T-cell (primary cell): ENCODE measurements around the gene AREG. TPM values are rescaled to one million over a fixed set of nuclear protein-coding genes. Genes with fewer than 3 reads are reported as not detected.

ENCODE experiments used
- ATAC-seq, 4 experiments: fragments of 200-7000 bp in 3 of 4; fragments of 150-1000 bp in 1 of 4; cut with Tn5 transposase; replicated peaks in 1 of 4; 1 replicate in 3 of 4; 2 replicates in 1 of 4; pipeline ENCODE4 v1.10.0; 2021; ENCODE audit warnings: moderate library complexity in 3 of 4, mild to moderate bottlenecking in 2 of 4, moderate number of reproducible peaks in 1 of 4
- CTCF ChIA-PET, 2 donors: fragments of 300-600 bp; sonication (Branson Sonifier 250); formaldehyde crosslinking; loops; one replicate each; lab custom pipeline; 2022; ENCODE audit warnings: antibody characterized with exemption in 2 of 2; lab: Charles Lee
- POLR2A ChIA-PET, 2 donors: fragments of 300-600 bp; sonication (Branson Sonifier 250); formaldehyde crosslinking; loops; one replicate each; lab custom pipeline; 2022; ENCODE audit warnings: antibody characterized with exemption in 2 of 2; lab: Charles Lee
- DNase-seq, 35 experiments: peaks; one replicate each; pipeline versions ENCODE4 v3.0.0 to v3.0.0-alpha.2; 2013 to 2023
- H3K27ac ChIP-seq: one replicate; pipeline ENCODE4 v1.5.1; 2013; ENCODE audit warnings: low read length
- H3K27me3 ChIP-seq, 2 experiments: replicated peaks in 1 of 2; 1 replicate in 1 of 2; 2 replicates in 1 of 2; pipeline versions ENCODE4 v1.6.1 to v1.7.0; 2013; ENCODE audit warnings: low read length in 1 of 2, mixed read lengths in 1 of 2; ENCODE audit not compliant: control insufficient read depth in 2 of 2, insufficient read depth in 2 of 2; ENCODE audit errors: extremely low read depth in 1 of 2
- H3K36me3 ChIP-seq, 2 donors: 1 replicate in 1 of 2; 2 replicates in 1 of 2; pipeline versions ENCODE4 v1.6.1 to v1.7.0; 2013; ENCODE audit warnings: low read length in 1 of 2; ENCODE audit not compliant: control insufficient read depth in 2 of 2, insufficient read depth in 1 of 2; ENCODE audit errors: extremely low read depth in 1 of 2
- H3K4me1 ChIP-seq, 2 experiments: 1 replicate in 1 of 2; 2 replicates in 1 of 2; pipeline versions ENCODE4 v1.6.1 to v1.7.0; 2013; ENCODE audit warnings: low read length in 2 of 2, mixed read lengths in 1 of 2; ENCODE audit not compliant: insufficient read depth in 2 of 2, control insufficient read depth in 1 of 2; ENCODE audit errors: extremely low read depth in 1 of 2
- H3K4me3 ChIP-seq, 2 donors: 1 replicate in 1 of 2; 2 replicates in 1 of 2; pipeline versions ENCODE4 v1.5.1 to v1.7.0; 2013; ENCODE audit warnings: mild to moderate bottlenecking in 2 of 2, low read length in 1 of 2, moderate library complexity in 1 of 2; ENCODE audit not compliant: control insufficient read depth in 1 of 2; ENCODE audit errors: extremely low read depth in 1 of 2
- H3K9me3 ChIP-seq: 2 replicates; pipeline ENCODE4 v1.7.0; 2013
- H3K27ac Mint-ChIP-seq, 2 donors: one replicate each; pipeline ENCODE4 v1.8.0; 2020 to 2021; ENCODE audit warnings: mild to moderate bottlenecking in 2 of 2, mixed read lengths in 2 of 2
- H3K27me3 Mint-ChIP-seq, 2 donors: one replicate each; pipeline ENCODE4 v1.8.0; 2021 to 2022; ENCODE audit warnings: mixed read lengths in 2 of 2
- H3K36me3 Mint-ChIP-seq: one replicate; pipeline ENCODE4 v1.8.0; 2021; ENCODE audit warnings: mixed read lengths
- H3K4me1 Mint-ChIP-seq, 3 donors: one replicate each; pipeline ENCODE4 v1.8.0; 2020 to 2022; ENCODE audit warnings: mixed read lengths in 3 of 3, mild to moderate bottlenecking in 1 of 3
- H3K4me3 Mint-ChIP-seq, 3 donors: one replicate each; pipeline ENCODE4 v1.8.0; 2020 to 2022; ENCODE audit warnings: mild to moderate bottlenecking in 3 of 3, mixed read lengths in 3 of 3, moderate library complexity in 3 of 3
- H3K9me3 Mint-ChIP-seq, 3 donors: one replicate each; pipeline ENCODE4 v1.8.0; 2020 to 2022; ENCODE audit warnings: mixed read lengths in 3 of 3
- WGBS: methylation state at CpG from one replicate; pipeline ENCODE4 v1.1.5; 2013; ENCODE audit warnings: missing lambda C conversion rate; ENCODE audit not compliant: insufficient coverage; 5-methylcytosine and 5-hydroxymethylcytosine counted together
- total RNA-seq, 35 experiments: library from RNA in 6 of 35; stranded (reverse) in 6 of 35; fragments of 120-200 nt in 1 of 35; gene quantifications; one replicate each; pipeline versions ENCODE4 v1.2.1 to v1.2.4 and lab custom pipeline; 2013 to 2026

AREG gene
- total RNA-seq, 5 donors from 2014 or later (not counting 1 experiment from before 2014, with no cell fraction given), result 0.54 to 29.4 (median 1.1) TPM

GRCh38 chr4:74486905-74487304 lies 42.0 kb downstream of the AREG start:
- Histone ChIP-seq H3K27ac (no peak overlapping the region), H3K4me1 (no peaks in the 10 kb centered on the region), H3K27me3 (peaks cover 0 to 3% of the 10 kb centered on the region in 2 experiments), H3K4me3 (no peak overlapping the region), H3K9me3 (no peaks in the 10 kb centered on the region), H3K36me3 (no peaks in the 10 kb centered on the region)
- H3K9me3 Mint-ChIP-seq, result no peaks in the 10 kb centered on the region
- H3K4me3 Mint-ChIP-seq, result no peak overlapping the region
- DNase-seq (no peak), ATAC-seq (no peak)
- peaks cover 5 to 6% of the 10 kb centered on the region in 2 donors for H3K27me3 Mint-ChIP-seq
- H3K36me3 Mint-ChIP-seq, result no peaks in the 10 kb centered on the region
- WGBS, result 80% methylated on average over 1 of the region's 2 CpGs
- no peak overlapping the region for H3K27ac Mint-ChIP-seq
- CTCF ChIA-PET, result no interaction called here
- POLR2A ChIA-PET, result no interaction called here
- no peaks in the 10 kb centered on the region for H3K4me1 Mint-ChIP-seq

- Histone ChIP-seq H3K36me3 (no peaks in the 10 kb centered on the region), H3K27me3 (peaks cover 0 to 2% of the 10 kb centered on the region in 2 experiments), H3K27ac (no peak overlapping the region), H3K9me3 (no peaks in the 10 kb centered on the region), H3K4me1 (no peaks in the 10 kb centered on the region), H3K4me3 (no peak overlapping the region)
- H3K9me3 Mint-ChIP-seq, result peaks cover 0 to 1% (median 0%) of the 10 kb centered on the region in 3 donors
- DNase-seq (no peak), ATAC-seq (no peak)
- no CpG with 5 or more reads among the region's 1 CpG for WGBS
- H3K4me3 Mint-ChIP-seq, result no peak overlapping the region
- POLR2A ChIA-PET, result interaction anchor here in 1 of 2 donors (0.6 kb wide), 1 partner anchor 40 kb away, joined by 3 read pairs; no protein-coding TSS in a partner anchor
- H3K27me3 Mint-ChIP-seq, result peaks cover 5 to 6% of the 10 kb centered on the region in 2 donors
- CTCF ChIA-PET, result no interaction called here
- no peaks in the 10 kb centered on the region for H3K36me3 Mint-ChIP-seq
- H3K4me1 Mint-ChIP-seq, result no peaks in the 10 kb centered on the region
- H3K27ac Mint-ChIP-seq, result no peak overlapping the region
These were observed 42.8 kb downstream of the AREG start for GRCh38 chr4:74487771-74488170.

- H3K27ac Mint-ChIP-seq, result no peak overlapping the region
- no peaks in the 10 kb centered on the region for H3K9me3 ChIP-seq
- no peaks in the 10 kb centered on the region for H3K27me3 ChIP-seq
- WGBS, result no CpG with 5 or more reads among the region's 1 CpG
- ATAC-seq, result no peak
- H3K36me3 Mint-ChIP-seq, result no peaks in the 10 kb centered on the region
- no peaks in the 10 kb centered on the region for H3K27me3 Mint-ChIP-seq
- POLR2A ChIA-PET, result no interaction called here
- H3K4me1 ChIP-seq, result no peaks in the 10 kb centered on the region
- no peak overlapping the region for H3K27ac ChIP-seq
- CTCF ChIA-PET, result no interaction called here
- H3K36me3 ChIP-seq, result no peaks in the 10 kb centered on the region
- DNase-seq, result no peak
- H3K9me3 Mint-ChIP-seq, result peaks cover 0 to 4% (median 0%) of the 10 kb centered on the region in 3 donors
- H3K4me3 ChIP-seq, result no peak overlapping the region
- no peak overlapping the region for H3K4me3 Mint-ChIP-seq
- no peaks in the 10 kb centered on the region for H3K4me1 Mint-ChIP-seq
These were observed 45.8 kb downstream of the AREG start for GRCh38 chr4:74490736-74491135.

GRCh38 chr4:74499986-74500781 lies 55.2 kb downstream of the AREG start:
- H3K36me3 ChIP-seq, result no peaks in the 10 kb centered on the region
- H3K4me1 ChIP-seq, result no peaks in the 10 kb centered on the region
- ChIA-PET CTCF (no interaction called here), POLR2A (no interaction called here)
- H3K4me3 Mint-ChIP-seq, result no peak overlapping the region
- peaks cover 14 to 19% of the 10 kb centered on the region in 2 donors for H3K27me3 Mint-ChIP-seq
- no peaks in the 10 kb centered on the region for H3K4me1 Mint-ChIP-seq
- no peak overlapping the region for H3K27ac ChIP-seq
- WGBS, result 63% methylated on average over 2 of the region's 4 CpGs
- no peak overlapping the region for H3K27ac Mint-ChIP-seq
- H3K9me3 ChIP-seq, result no peaks in the 10 kb centered on the region
- peaks cover 0 to 15% of the 10 kb centered on the region in 2 experiments for H3K27me3 ChIP-seq
- H3K9me3 Mint-ChIP-seq, result no peaks in the 10 kb centered on the region
- DNase-seq (no peak), ATAC-seq (no peak)
- no peaks in the 10 kb centered on the region for H3K36me3 Mint-ChIP-seq
- H3K4me3 ChIP-seq, result no peak overlapping the region

GRCh38 chr4:74501579-74501978 lies 56.6 kb downstream of the AREG start:
- no peak overlapping the region for H3K27ac Mint-ChIP-seq
- no peak for ATAC-seq
- CTCF ChIA-PET, result no interaction called here

DNA sequence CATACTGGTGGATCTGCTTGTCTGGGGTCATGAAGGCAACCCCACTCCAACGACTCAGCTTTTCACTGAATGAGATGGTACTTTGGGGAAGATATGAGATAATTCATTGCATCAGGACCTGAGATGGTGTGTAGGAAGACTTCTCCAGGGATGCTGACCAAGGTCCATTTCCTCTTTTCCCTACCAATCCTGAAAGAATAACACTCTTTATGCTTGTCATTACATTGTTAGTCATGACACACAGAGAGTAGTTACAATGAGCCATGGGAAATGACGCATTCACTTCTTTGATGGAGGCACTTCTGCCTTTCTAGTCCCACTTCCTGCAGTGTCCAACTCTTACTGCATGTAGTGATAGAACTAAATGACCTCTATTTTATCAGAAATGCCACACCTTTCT lies 58.6 kb downstream of the AREG start:
- no peak overlapping the region for H3K27ac Mint-ChIP-seq
- Histone ChIP-seq H3K4me1 (no peaks in the 10 kb centered on the region), H3K9me3 (no peaks in the 10 kb centered on the region), H3K4me3 (no peak overlapping the region), H3K27ac (no peak overlapping the region), H3K36me3 (no peaks in the 10 kb centered on the region), H3K27me3 (peaks cover 0 to 15% of the 10 kb centered on the region in 2 experiments)
- H3K36me3 Mint-ChIP-seq, result no peaks in the 10 kb centered on the region
- DNase-seq (no peak), ATAC-seq (no peak)
- H3K9me3 Mint-ChIP-seq, result peaks cover 0 to 4% (median 0%) of the 10 kb centered on the region in 3 donors
- ChIA-PET POLR2A (no interaction called here), CTCF (interaction anchor here in 1 of 2 donors (0.6 kb wide), 1 partner anchor 14 kb away, joined by 5 read pairs; no protein-coding TSS in a partner anchor)
- H3K4me1 Mint-ChIP-seq, result no peaks in the 10 kb centered on the region
- no CpG with 5 or more reads among the region's 2 CpGs for WGBS
- no peak overlapping the region for H3K4me3 Mint-ChIP-seq
- H3K27me3 Mint-ChIP-seq, result peaks cover 21 to 35% of the 10 kb centered on the region in 2 donors

More at GRCh38 chr4:74501579-74501978, 56.6 kb downstream of the AREG start:
- Mint-ChIP-seq H3K4me3 (no peak overlapping the region), H3K4me1 (no peaks in the 10 kb centered on the region), H3K36me3 (no peaks in the 10 kb centered on the region), H3K27me3 (peaks cover 19 to 22% of the 10 kb centered on the region in 2 donors), H3K9me3 (peaks cover 0 to 3% (median 0%) of the 10 kb centered on the region in 3 donors)
- Histone ChIP-seq H3K27me3 (peaks cover 0 to 15% of the 10 kb centered on the region in 2 experiments), H3K36me3 (no peaks in the 10 kb centered on the region), H3K27ac (no peak overlapping the region), H3K9me3 (no peaks in the 10 kb centered on the region), H3K4me1 (no peaks in the 10 kb centered on the region), H3K4me3 (no peak overlapping the region)
- POLR2A ChIA-PET, result no interaction called here
- WGBS, result no CpG with 5 or more reads among the region's 1 CpG
- no peak for DNase-seq
